ENCODE data around the gene MAMDC2. TPM values are rescaled to one million over a fixed set of nuclear protein-coding genes. Genes with fewer than 3 reads are reported as not detected.

The MAMDC2 gene
- total RNA-seq, 1 donor from 2014 or later: 0.10 TPM

- no peak for TF ChIP-seq CTCF (IDR thresholded peaks at IDR 0.05; ENCODE audit: unreplicated experiment)
- DNase-seq (ENCODE audit: low spot score): no peak
- H3K27ac Mint-ChIP-seq (ENCODE audit: unreplicated experiment): no peak overlapping the region
- H3K9me3 Mint-ChIP-seq (ENCODE audit: unreplicated experiment): no peaks in the 10 kb centered on the region
- no peaks in the 10 kb centered on the region for H3K36me3 Mint-ChIP-seq (ENCODE audit: low read depth, unreplicated experiment)
- peaks cover 5% of the 10 kb centered on the region for H3K27me3 Mint-ChIP-seq (ENCODE audit: unreplicated experiment)
- H3K4me3 Mint-ChIP-seq (ENCODE audit: unreplicated experiment): no peak overlapping the region
- peaks cover 6% of the 10 kb centered on the region for H3K4me1 Mint-ChIP-seq (ENCODE audit: unreplicated experiment)
Measured at GRCh38 chr9:70110194-70111041, 66.8 kb downstream of the MAMDC2 start.

- Mint-ChIP-seq H3K27me3 (ENCODE audit: unreplicated experiment) (peaks cover 5% of the 10 kb centered on the region), H3K36me3 (ENCODE audit: low read depth, unreplicated experiment) (no peaks in the 10 kb centered on the region), H3K4me1 (ENCODE audit: unreplicated experiment) (peaks cover 6% of the 10 kb centered on the region), H3K4me3 (ENCODE audit: unreplicated experiment) (no peak overlapping the region), H3K9me3 (ENCODE audit: unreplicated experiment) (no peaks in the 10 kb centered on the region), H3K27ac (ENCODE audit: unreplicated experiment) (peak overlapping the region; percentile 8)
- TF ChIP-seq CTCF (IDR thresholded peaks at IDR 0.05; ENCODE audit: unreplicated experiment): peak; percentile 80
- peak; percentile 82 for DNase-seq (ENCODE audit: low spot score)
Measured at GRCh38 chr9:70111042-70111602, 67.5 kb downstream of the MAMDC2 start.

DNA sequence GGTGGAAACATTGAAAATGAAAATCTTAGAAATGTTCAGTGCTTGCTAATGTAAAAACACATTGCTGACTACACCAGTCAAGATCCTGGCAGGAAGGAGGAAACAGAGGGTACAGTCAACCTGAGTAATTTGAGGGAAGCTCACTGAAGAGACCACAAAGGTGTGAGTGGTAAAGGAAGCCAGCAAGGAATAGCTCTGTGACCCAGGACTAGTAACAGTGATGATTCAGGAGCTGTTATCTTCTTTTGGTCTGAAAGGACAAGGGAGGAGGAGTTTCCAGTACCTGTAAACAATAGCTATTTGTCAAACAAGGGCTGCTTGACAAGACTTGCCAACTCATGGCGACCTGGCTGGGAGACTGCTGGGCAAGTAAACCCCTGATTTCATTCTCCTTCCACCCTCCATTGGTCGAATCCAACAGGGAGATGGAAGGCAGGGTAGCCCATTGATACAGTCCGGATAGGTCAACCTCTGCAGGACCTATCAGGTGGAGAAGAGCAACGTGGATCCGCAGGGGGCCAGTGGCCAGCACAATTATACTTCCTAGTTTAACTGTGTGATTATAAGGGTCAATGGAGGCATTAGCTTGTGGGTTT, 68.1 kb downstream of the MAMDC2 start:
- H3K4me1 Mint-ChIP-seq (ENCODE audit: unreplicated experiment): peaks cover 6% of the 10 kb centered on the region
- no peaks in the 10 kb centered on the region for H3K9me3 Mint-ChIP-seq (ENCODE audit: unreplicated experiment)
- peak overlapping the region; percentile 8 for H3K27ac Mint-ChIP-seq (ENCODE audit: unreplicated experiment)
- H3K4me3 Mint-ChIP-seq (ENCODE audit: unreplicated experiment): no peak overlapping the region
- H3K36me3 Mint-ChIP-seq (ENCODE audit: low read depth, unreplicated experiment): no peaks in the 10 kb centered on the region
- TF ChIP-seq CTCF (IDR thresholded peaks at IDR 0.05; ENCODE audit: unreplicated experiment): no peak
- H3K27me3 Mint-ChIP-seq (ENCODE audit: unreplicated experiment): peaks cover 5% of the 10 kb centered on the region
- no peak for DNase-seq (ENCODE audit: low spot score)

GRCh38 chr9:70112981-70113380, 69.3 kb downstream of the MAMDC2 start:
- Mint-ChIP-seq H3K27ac (ENCODE audit: unreplicated experiment) (no peak overlapping the region), H3K27me3 (ENCODE audit: unreplicated experiment) (peaks cover 3% of the 10 kb centered on the region), H3K4me1 (ENCODE audit: unreplicated experiment) (peaks cover 6% of the 10 kb centered on the region), H3K36me3 (ENCODE audit: low read depth, unreplicated experiment) (no peaks in the 10 kb centered on the region), H3K9me3 (ENCODE audit: unreplicated experiment) (no peaks in the 10 kb centered on the region), H3K4me3 (ENCODE audit: unreplicated experiment) (no peak overlapping the region)
- DNase-seq (ENCODE audit: low spot score): no peak
- TF ChIP-seq CTCF (IDR thresholded peaks at IDR 0.05; ENCODE audit: unreplicated experiment): no peak

Measured in endothelial cell (in vitro differentiated cells).